ENCODE results near the gene PGM5.

- TF ChIP-seq CTCF (IDR thresholded peaks at IDR 0.05) (no peak), POLR2A (IDR thresholded peaks at IDR 0.05) (no peak)
Observed at GRCh38 chr9:68498816-68499215, 142.4 kb downstream of the PGM5 start.
